Neural progenitor cell (in vitro differentiated cells): ENCODE measurements around the gene FRYL. TPM values are rescaled to one million over a fixed set of nuclear protein-coding genes. Genes with fewer than 3 reads are reported as not detected.

ENCODE experiments used
- DNase-seq: peaks from one replicate; pipeline ENCODE4 v3.0.0-alpha.2; 2016; ENCODE audit warnings: low spot score
- H2AFZ ChIP-seq: fragments of 200-600 bp; sonication (generic); replicated peaks from 2 replicates; pipeline ENCODE4 v1.6.1; 2016; ENCODE audit warnings: antibody characterized with exemption
- H3F3A ChIP-seq: fragments of 200-600 bp; sonication (generic); 2 replicates; pipeline ENCODE4 v1.6.1; 2016; ENCODE audit warnings: antibody characterized with exemption, low read depth
- H3K27ac ChIP-seq: fragments of 200-600 bp; sonication (generic); 2 replicates; pipeline ENCODE4 v1.5.1; 2016; ENCODE audit warnings: mild to moderate bottlenecking
- H3K27me3 ChIP-seq: fragments of 200-600 bp; sonication (generic); 2 replicates; pipeline ENCODE4 v1.6.1; 2016; ENCODE audit warnings: mild to moderate bottlenecking, moderate library complexity
- H3K36me3 ChIP-seq: fragments of 200-600 bp; sonication (generic); 2 replicates; pipeline ENCODE4 v1.5.1; 2016
- H3K4me1 ChIP-seq: fragments of 200-600 bp; sonication (generic); 2 replicates; pipeline ENCODE4 v1.6.1; 2016; ENCODE audit warnings: mixed run types
- H3K4me2 ChIP-seq: fragments of 200-600 bp; sonication (generic); 2 replicates; pipeline ENCODE4 v1.6.1; 2016
- H3K4me3 ChIP-seq: fragments of 200-600 bp; sonication (generic); 2 replicates; pipeline ENCODE4 v1.5.1; 2016
- H3K79me2 ChIP-seq: fragments of 200-600 bp; sonication (generic); 2 replicates; pipeline ENCODE4 v1.6.1; 2016; ENCODE audit warnings: low read depth
- H3K9ac ChIP-seq: fragments of 200-600 bp; sonication (generic); 2 replicates; pipeline ENCODE4 v1.6.1; 2016
- H3K9me3 ChIP-seq: fragments of 200-600 bp; sonication (generic); 2 replicates; pipeline ENCODE4 v1.5.1; 2016; ENCODE audit warnings: low read depth
- H4K20me1 ChIP-seq: fragments of 200-600 bp; sonication (generic); 2 replicates; pipeline ENCODE4 v1.6.1; 2016; ENCODE audit warnings: low read depth
- H3K27ac Mint-ChIP-seq: 3 replicates; pipeline ENCODE4 v1.8.0; 2021; ENCODE audit warnings: mixed read lengths
- H3K27me3 Mint-ChIP-seq: 2 replicates; pipeline ENCODE4 v1.8.0; 2022; ENCODE audit warnings: low read depth, mild to moderate bottlenecking, inconsistent platforms, moderate library complexity, mixed read lengths; ENCODE audit not compliant: insufficient read depth
- H3K36me3 Mint-ChIP-seq: 3 replicates; pipeline ENCODE4 v1.8.0; 2021; ENCODE audit warnings: mixed read lengths
- H3K4me1 Mint-ChIP-seq: 3 replicates; pipeline ENCODE4 v1.8.0; 2021; ENCODE audit warnings: mixed read lengths
- H3K4me3 Mint-ChIP-seq: 3 replicates; pipeline ENCODE4 v1.8.0; 2021; ENCODE audit warnings: mild to moderate bottlenecking, moderate library complexity, mixed read lengths
- H3K9me3 Mint-ChIP-seq: 3 replicates; pipeline ENCODE4 v1.8.0; 2020; ENCODE audit warnings: mixed read lengths
- EZH2 ChIP-seq: fragments of 200-600 bp; sonication (generic); IDR thresholded peaks from 2 replicates; pipeline ENCODE4 v1.6.1; 2017; ENCODE audit warnings: antibody characterized with exemption, mild to moderate bottlenecking, moderate library complexity
- EZH2phosphoT487 ChIP-seq: fragments of 200-600 bp; sonication (generic); IDR thresholded peaks from 2 replicates; pipeline ENCODE4 v1.6.1; 2017; ENCODE audit warnings: antibody characterized with exemption
- total RNA-seq: library from RNA; depleted of rRNA; stranded (reverse); fragments of >200 nt; gene quantifications from 2 replicates; pipeline ENCODE4 v1.2.3, GENCODE V29; 2015; ENCODE audit warnings: low replicate concordance
- TF ChIP-seq, protein P1 (sequence below): fragments of 200-600 bp; sonication (generic); IDR thresholded peaks from 2 replicates; pipeline ENCODE4 v1.5.1; 2017; ENCODE audit warnings: antibody characterized with exemption, mild to moderate bottlenecking

FRYL gene
- total RNA-seq, 1 donor from 2014 or later: 70.5 TPM

DNA sequence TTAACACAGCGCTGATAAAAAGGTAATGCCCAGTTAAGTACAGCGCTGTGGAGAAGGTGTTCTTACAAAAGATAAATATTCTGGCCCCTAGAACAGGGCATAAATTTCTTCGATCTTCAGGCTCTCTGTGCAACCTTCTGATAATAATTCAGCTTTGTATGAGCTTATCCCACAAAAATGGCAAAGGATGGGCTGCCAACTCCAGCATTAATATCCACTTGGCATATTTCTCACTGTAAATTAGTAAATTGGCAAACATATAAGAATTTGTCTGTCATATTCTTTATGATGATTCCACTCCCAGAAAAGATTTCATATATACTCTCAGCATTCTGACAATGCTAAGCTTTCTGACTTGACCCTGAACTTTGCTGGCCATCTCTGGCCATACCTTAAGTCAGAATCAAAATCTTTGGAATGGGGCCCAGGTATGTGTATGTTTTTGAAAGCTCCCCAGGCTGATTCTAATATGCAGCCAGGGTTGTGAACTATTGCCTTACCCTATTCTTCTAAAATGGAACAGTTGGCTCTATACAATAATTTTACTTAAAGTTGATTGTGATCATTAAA is 134.8 kb downstream of the FRYL start:
- Histone ChIP-seq H3F3A (peaks cover 4% of the 10 kb centered on the region), H3K4me3 (no peak overlapping the region), H3K27ac (no peak overlapping the region), H3K79me2 (peaks cover 63% of the 10 kb centered on the region), H3K4me2 (no peak overlapping the region), H2AFZ (no peak overlapping the region), H3K9ac (no peak overlapping the region), H3K27me3 (no peaks in the 10 kb centered on the region), H4K20me1 (peaks cover 55% of the 10 kb centered on the region), H3K36me3 (no peaks in the 10 kb centered on the region), H3K9me3 (no peaks in the 10 kb centered on the region), H3K4me1 (peaks cover 7% of the 10 kb centered on the region)
- H3K27me3 Mint-ChIP-seq: peaks cover 2% of the 10 kb centered on the region
- H3K4me3 Mint-ChIP-seq: no peak overlapping the region
- TF ChIP-seq EZH2: no peak
- TF ChIP-seq EZH2phosphoT487: no peak
- TF ChIP-seq, protein P1, sequence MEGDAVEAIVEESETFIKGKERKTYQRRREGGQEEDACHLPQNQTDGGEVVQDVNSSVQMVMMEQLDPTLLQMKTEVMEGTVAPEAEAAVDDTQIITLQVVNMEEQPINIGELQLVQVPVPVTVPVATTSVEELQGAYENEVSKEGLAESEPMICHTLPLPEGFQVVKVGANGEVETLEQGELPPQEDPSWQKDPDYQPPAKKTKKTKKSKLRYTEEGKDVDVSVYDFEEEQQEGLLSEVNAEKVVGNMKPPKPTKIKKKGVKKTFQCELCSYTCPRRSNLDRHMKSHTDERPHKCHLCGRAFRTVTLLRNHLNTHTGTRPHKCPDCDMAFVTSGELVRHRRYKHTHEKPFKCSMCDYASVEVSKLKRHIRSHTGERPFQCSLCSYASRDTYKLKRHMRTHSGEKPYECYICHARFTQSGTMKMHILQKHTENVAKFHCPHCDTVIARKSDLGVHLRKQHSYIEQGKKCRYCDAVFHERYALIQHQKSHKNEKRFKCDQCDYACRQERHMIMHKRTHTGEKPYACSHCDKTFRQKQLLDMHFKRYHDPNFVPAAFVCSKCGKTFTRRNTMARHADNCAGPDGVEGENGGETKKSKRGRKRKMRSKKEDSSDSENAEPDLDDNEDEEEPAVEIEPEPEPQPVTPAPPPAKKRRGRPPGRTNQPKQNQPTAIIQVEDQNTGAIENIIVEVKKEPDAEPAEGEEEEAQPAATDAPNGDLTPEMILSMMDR: no peak
- H3K27ac Mint-ChIP-seq: no peak overlapping the region
- peaks cover under 1% of the 10 kb centered on the region for H3K36me3 Mint-ChIP-seq
- H3K9me3 Mint-ChIP-seq: no peaks in the 10 kb centered on the region
- no peaks in the 10 kb centered on the region for H3K4me1 Mint-ChIP-seq
- DNase-seq: no peak

DNA sequence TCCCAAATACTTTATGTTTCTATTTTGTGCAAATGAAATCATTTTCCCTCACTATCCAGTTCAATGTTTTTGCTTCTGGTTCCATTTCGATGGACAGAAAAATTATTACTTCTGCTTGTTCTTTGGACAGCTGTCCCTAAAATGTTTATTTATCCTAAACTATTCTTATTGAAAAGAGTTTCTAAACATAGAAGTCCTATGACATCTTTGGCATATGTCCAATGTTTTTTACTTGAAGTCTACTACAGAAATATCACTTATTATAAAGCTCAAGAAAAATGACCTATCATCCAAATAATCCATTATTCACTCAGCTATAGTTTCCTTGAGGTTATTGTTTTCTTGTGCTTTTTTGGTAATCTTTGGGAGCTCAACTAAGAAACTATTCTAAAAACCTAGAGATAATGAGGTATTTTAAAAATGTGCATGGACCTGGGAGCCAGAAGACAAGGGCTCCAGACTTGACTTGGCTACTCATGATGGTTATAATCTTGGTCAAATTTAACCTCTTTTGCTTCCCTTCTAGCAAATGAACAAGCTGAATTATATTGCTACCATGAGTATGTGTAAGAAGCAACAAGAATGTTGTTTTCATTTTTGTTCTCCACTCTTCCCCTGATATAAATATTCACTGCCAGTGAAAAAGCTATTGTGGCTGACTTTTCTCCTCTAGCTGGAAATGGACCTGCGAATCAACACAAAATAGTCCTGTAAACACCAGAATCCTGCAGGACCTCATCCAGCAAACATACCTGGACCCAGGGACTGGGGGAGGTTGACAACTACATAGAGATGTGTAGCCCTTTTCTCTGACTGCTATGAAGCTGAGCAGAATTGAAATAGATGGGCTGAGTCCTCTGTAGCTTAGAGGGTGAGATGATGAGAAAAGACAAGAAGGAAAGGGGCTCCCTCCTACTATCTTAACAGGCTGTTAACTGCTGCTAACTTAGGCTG is 137.4 kb downstream of the FRYL start:
- no peak overlapping the region for H3K4me3 Mint-ChIP-seq
- H3K79me2 ChIP-seq: peaks cover 69% of the 10 kb centered on the region
- peaks cover 7% of the 10 kb centered on the region for H3K4me1 ChIP-seq
- H3K4me1 Mint-ChIP-seq: no peaks in the 10 kb centered on the region
- H3K36me3 Mint-ChIP-seq: peaks cover 5% of the 10 kb centered on the region
- no peak overlapping the region for H2AFZ ChIP-seq
- no peak overlapping the region for H3K4me2 ChIP-seq
- no peaks in the 10 kb centered on the region for H3K27me3 Mint-ChIP-seq
- H3K9ac ChIP-seq: no peak overlapping the region
- no peak overlapping the region for H3K4me3 ChIP-seq
- H3F3A ChIP-seq: peaks cover 4% of the 10 kb centered on the region
- H3K27ac ChIP-seq: no peak overlapping the region
- H3K27me3 ChIP-seq: no peaks in the 10 kb centered on the region
- no peaks in the 10 kb centered on the region for H3K36me3 ChIP-seq
- no peak for DNase-seq
- no peaks in the 10 kb centered on the region for H3K9me3 ChIP-seq
- TF ChIP-seq EZH2phosphoT487 (no peak), EZH2 (no peak)
- TF ChIP-seq, protein P1: no peak
- H3K9me3 Mint-ChIP-seq: no peaks in the 10 kb centered on the region
- H3K27ac Mint-ChIP-seq: no peak overlapping the region
- peaks cover 57% of the 10 kb centered on the region for H4K20me1 ChIP-seq

DNA sequence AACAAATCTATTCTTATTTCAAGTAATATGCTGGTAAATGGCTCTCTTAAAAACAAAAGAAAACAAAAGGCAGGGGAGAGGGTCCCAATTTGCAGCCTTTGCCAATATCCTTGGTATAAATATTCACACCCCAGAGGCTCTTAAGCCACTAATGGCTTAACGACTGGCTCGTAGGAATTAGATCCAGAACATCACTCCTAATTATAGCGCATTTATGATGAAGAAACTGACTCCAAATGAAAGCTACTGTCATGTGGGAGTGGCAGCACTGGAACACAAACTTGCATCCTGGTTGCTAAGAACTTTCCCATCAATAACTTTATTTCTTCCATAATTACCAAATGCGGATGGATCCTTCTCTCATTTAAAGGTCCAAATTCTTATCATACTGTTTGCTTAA is 138.7 kb downstream of the FRYL start:
- TF ChIP-seq EZH2phosphoT487 (no peak), EZH2 (no peak)
- TF ChIP-seq, protein P1: no peak
- Histone ChIP-seq H3K4me1 (peaks cover 7% of the 10 kb centered on the region), H3K9me3 (no peaks in the 10 kb centered on the region), H3K4me3 (no peak overlapping the region), H3F3A (peaks cover 4% of the 10 kb centered on the region), H3K36me3 (no peaks in the 10 kb centered on the region), H3K27me3 (no peaks in the 10 kb centered on the region), H3K27ac (no peak overlapping the region), H4K20me1 (peaks cover 50% of the 10 kb centered on the region), H2AFZ (no peak overlapping the region), H3K4me2 (no peak overlapping the region), H3K79me2 (peaks cover 80% of the 10 kb centered on the region), H3K9ac (no peak overlapping the region)
- H3K4me1 Mint-ChIP-seq: no peaks in the 10 kb centered on the region
- H3K27ac Mint-ChIP-seq: no peak overlapping the region
- H3K27me3 Mint-ChIP-seq: no peaks in the 10 kb centered on the region
- no peak overlapping the region for H3K4me3 Mint-ChIP-seq
- no peaks in the 10 kb centered on the region for H3K9me3 Mint-ChIP-seq
- no peak for DNase-seq
- peaks cover 5% of the 10 kb centered on the region for H3K36me3 Mint-ChIP-seq
